Heart left ventricle (tissue), 13 donors: ENCODE measurements around the gene BLTP2.

ENCODE experiments used
- POLR2A ChIP-seq, 2 donors: fragments of 450-650 bp; IDR thresholded peaks; one replicate each; pipeline ENCODE4 v1.6.1; 2017; ENCODE audit warnings: antibody characterized with exemption in 2 of 2, mild to moderate bottlenecking in 2 of 2, moderate library complexity in 2 of 2
- TF ChIP-seq, protein P1 (sequence below), 12 donors: fragments of 200-600 bp; sonication (generic) in 4 of 12; IDR thresholded peaks; one replicate each; pipeline versions ENCODE4 v1.5.0 to v1.8.0; 2018 to 2022; ENCODE audit warnings: antibody characterized with exemption in 12 of 12, mild to moderate bottlenecking in 5 of 12
- donor health status: ischemic (EF 13 %, LVEDD 7.1; RV severe dilation, severe dysfunction).
- donor health status: DM: no; HTN: yes; CAD: no.
- donor health status: DM: no; HTN: no; CAD: no.
- donor health status: ischemic (EF 25% LVEDD 6.9; RV normal size, moderate dysfunction).
- donor health status: ischemic (EF 25% LVEDD 5.7; RV mildly dilated, moderate dysfunction).
- donor health status: ischemic (EF 35%, LVEDD 5.7; RV mildly dilated, moderate dysfunction).
- donor health status: nonischemic (EF 11% LVEDD 7.7; RV severe dilation, severe dysfunction).
- donor health status: DM: yes; HTN: yes; CAD: no.
- donor health status: PGD.
- donor health status: ischemic (EF 29% LVEDD 5.4; RV normal size, mild dysfunction).
- donor health status: nonischemic (EF 23%, LVEDD 6.1; RV moderate dilation, normal function).

DNA sequence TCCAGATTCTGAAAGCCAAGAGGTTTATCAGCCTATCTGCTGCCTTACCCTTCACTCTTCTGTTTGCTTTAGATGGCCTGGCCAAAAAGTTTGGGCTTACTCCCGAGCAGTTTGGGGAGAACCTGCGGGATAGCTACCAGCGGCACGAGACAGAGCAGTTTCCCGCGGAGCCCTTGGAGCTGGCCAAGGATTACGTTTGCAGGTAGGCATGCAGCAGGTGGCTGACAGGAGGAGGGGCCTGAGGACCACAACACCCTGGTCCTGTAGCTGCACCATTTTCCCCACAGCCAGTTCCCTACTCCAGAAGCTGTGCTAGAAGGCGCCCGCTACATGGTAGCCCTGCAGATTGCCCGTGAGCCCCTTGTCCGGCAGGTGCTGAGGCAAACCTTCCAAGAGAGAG, 37.7 kb upstream of the BLTP2 start:
- TF ChIP-seq, protein P1, sequence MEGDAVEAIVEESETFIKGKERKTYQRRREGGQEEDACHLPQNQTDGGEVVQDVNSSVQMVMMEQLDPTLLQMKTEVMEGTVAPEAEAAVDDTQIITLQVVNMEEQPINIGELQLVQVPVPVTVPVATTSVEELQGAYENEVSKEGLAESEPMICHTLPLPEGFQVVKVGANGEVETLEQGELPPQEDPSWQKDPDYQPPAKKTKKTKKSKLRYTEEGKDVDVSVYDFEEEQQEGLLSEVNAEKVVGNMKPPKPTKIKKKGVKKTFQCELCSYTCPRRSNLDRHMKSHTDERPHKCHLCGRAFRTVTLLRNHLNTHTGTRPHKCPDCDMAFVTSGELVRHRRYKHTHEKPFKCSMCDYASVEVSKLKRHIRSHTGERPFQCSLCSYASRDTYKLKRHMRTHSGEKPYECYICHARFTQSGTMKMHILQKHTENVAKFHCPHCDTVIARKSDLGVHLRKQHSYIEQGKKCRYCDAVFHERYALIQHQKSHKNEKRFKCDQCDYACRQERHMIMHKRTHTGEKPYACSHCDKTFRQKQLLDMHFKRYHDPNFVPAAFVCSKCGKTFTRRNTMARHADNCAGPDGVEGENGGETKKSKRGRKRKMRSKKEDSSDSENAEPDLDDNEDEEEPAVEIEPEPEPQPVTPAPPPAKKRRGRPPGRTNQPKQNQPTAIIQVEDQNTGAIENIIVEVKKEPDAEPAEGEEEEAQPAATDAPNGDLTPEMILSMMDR (IDR thresholded peaks at IDR 0.05): no peak
- TF ChIP-seq POLR2A (IDR thresholded peaks at IDR 0.05): no peak
